Astrocyte of the cerebellum (primary cell): Measurements from ENCODE around the gene EFTUD2.
A peak's percentile ranks its signal among the peaks of the same experiment; 100 is the strongest.

ENCODE experiments used
- DNase-seq: peaks from one replicate; pipeline ENCODE4 v3.0.0-alpha.2; 2011; ENCODE audit warnings: low read depth
- H3K4me3 ChIP-seq: 2 replicates; pipeline ENCODE4 v1.5.1; 2011; ENCODE audit warnings: mild to moderate bottlenecking, low read depth, low read length, moderate library complexity
- in situ Hi-C: cut with HindIII; loops from 2 replicates; pipeline ENCODE4 v1.10.0; 2017; ENCODE audit warnings: low sequenced_read_pairs
- TF ChIP-seq, protein P1 (sequence below): IDR thresholded peaks from 2 replicates; pipeline ENCODE4 v1.5.1; 2012; ENCODE audit warnings: low read length, low read depth, moderate library complexity, mild to moderate bottlenecking; ENCODE audit errors: missing control alignments

Gene EFTUD2

DNA sequence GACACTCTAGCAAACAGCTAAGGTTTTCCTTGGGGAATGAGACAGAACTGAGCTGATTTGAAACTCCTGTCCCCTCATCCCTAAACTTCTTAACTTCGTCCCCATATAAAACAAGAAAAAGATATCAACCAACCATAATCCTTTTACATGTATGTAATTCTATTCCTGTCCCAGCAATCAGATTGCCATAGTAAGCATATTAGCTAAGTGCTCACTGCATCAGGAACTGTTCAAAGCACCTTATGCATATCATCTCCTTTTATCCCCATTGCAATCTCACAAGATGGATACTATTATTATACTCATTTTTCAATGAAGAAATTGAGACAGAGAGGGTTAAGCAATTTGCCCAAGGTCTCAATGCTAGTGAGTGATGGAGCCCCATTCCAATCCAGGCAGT lies 41.5 kb upstream of the EFTUD2 start:
- in situ Hi-C loops, result no loop called here
- peak overlapping the region; percentile 7 for H3K4me3 ChIP-seq
- no peak for DNase-seq
- TF ChIP-seq, protein P1, sequence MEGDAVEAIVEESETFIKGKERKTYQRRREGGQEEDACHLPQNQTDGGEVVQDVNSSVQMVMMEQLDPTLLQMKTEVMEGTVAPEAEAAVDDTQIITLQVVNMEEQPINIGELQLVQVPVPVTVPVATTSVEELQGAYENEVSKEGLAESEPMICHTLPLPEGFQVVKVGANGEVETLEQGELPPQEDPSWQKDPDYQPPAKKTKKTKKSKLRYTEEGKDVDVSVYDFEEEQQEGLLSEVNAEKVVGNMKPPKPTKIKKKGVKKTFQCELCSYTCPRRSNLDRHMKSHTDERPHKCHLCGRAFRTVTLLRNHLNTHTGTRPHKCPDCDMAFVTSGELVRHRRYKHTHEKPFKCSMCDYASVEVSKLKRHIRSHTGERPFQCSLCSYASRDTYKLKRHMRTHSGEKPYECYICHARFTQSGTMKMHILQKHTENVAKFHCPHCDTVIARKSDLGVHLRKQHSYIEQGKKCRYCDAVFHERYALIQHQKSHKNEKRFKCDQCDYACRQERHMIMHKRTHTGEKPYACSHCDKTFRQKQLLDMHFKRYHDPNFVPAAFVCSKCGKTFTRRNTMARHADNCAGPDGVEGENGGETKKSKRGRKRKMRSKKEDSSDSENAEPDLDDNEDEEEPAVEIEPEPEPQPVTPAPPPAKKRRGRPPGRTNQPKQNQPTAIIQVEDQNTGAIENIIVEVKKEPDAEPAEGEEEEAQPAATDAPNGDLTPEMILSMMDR, result no peak

DNA sequence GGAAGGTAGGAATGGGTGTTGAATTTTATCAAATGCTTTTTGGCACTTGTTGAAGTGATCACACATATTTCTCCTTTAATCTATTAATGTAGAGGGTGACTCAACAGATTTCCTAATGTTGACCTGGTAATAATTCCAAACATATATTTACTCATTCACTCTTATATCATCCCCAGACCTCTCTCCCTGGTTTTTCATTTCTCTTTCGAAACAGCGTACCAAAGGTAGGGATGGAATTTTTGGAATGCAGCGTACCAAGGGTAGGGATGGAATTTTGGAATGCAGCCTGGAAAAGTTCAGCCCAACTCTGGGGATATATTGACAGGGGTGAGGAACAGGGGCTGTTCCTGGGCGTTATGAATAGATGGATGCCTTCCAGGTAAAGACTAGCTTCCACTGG lies 41.1 kb upstream of the EFTUD2 start:
- H3K4me3 ChIP-seq, result peak overlapping the region; percentile 7
- DNase-seq, result peak; percentile 43
- in situ Hi-C loops, result no loop called here
- TF ChIP-seq, protein P1, result no peak

DNA sequence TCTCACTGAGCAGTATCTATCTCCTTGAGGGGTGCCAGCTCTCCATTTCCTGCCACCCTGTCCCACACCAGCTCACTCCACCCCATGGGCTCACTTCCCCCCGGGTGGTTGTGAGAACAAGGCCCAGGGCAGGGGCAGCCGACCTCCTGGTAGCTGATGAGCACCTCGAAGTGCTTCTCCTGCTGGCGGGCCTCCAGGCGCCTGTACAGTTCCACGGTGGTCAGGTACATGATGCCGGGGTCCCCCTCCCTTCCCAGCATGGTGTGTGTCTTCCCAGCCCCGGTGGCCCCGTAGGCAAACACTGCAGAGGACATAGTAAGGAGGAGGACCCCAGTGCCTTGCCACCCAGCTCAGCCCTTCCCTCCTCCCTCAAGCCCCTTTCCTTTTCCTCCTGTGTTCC lies 35.9 kb upstream of the EFTUD2 start:
- in situ Hi-C loops, result no loop called here
- no peak for DNase-seq
- H3K4me3 ChIP-seq, result no peak overlapping the region
- TF ChIP-seq, protein P1, result no peak

DNA sequence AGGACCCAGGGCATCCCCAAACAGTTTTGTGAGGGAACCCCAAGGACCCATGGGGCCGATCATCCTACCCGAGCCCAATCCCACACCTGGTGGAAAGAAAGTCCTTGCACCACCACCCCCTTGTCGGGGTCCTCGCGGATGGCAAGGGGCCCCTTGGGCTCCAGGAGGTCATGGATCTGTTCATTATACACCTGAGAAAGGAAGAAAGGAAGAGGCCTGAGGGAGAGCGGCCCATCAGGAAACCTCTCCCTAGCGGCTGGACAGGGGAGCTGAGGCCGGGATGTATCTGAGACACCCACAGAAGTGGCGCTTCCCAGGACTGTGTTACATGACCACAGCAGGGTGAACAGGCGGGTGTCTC lies 35.5 kb upstream of the EFTUD2 start:
- in situ Hi-C loops, result no loop called here
- no peak for DNase-seq
- TF ChIP-seq, protein P1, result no peak
- H3K4me3 ChIP-seq, result no peak overlapping the region

DNA sequence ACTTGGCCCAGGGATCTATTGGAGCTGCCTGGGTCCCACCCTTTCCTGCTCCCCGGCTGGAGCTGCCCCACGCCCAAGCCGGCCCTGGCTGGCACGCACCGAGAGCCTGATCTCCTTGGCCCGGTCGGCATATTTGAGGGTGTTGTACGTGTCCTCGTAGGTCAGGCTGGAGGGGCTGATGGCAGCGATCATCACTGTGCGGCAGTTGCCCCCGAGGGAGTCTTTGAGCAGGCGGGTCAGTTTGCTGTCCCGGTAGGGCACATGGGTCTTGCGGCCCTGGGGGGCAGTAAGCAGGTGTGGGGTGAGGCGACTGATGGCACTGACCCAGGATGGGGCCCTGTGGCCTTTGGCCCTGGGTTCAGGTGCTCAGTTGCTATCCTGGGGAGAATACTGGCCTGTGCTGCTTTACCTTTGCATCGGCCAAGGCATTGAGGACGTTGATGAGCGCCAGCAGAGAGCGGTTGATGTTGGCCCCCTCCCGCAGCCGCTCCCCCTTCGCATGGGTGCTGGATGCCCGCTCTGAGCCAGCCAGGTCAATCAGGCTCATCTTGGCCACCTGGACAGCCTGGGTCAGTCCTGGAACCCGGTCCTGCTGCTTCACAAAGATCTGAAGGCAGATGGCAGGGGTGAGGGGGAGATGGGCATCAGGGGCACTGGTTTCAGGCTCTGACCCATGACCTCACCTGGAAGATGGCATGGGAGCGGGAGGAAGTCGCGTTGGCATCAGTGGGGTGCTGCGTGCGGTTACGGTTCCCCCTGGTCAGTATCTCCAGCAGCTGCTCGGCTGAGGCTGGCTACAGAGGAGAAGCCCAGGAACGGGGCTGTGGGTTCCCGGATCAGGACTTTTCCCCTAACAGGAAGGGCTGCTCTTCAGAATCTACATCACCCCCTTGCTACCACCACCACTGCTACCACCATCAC lies 34.8 kb upstream of the EFTUD2 start:
- no peak for DNase-seq
- in situ Hi-C loops, result no loop called here
- TF ChIP-seq, protein P1, result no peak
- no peak overlapping the region for H3K4me3 ChIP-seq

DNA sequence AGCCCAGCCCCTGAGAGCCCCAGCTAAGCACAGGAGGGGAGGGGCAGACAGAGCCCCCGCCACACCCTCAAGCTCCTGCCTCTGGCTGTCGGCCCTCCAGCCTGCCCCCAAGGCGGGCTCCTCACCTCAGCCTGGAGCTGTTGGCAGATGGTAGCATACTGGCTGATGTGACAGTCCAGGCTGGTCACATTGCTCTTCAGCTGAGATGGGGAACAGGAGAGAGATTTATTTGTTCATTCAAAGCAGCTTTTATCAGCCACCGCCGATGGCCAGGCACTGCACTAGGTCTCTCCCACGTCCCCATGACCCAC lies 33.5 kb upstream of the EFTUD2 start:
- DNase-seq, result no peak
- in situ Hi-C loops, result no loop called here
- TF ChIP-seq, protein P1, result no peak
- H3K4me3 ChIP-seq, result no peak overlapping the region
